HG03565 (cell line): ENCODE results near the gene RPP21.

Experiments
- ATAC-seq: cut with Tn5 transposase; IDR thresholded peaks from one replicate; pipeline ENCODE4 v1.9.1; 2021; ENCODE audit warnings: mild to moderate bottlenecking, moderate library complexity; ENCODE audit not compliant: unreplicated experiment

Gene RPP21

GRCh38 chr6:30328397-30328796, 16.6 kb upstream of the RPP21 start:
- ATAC-seq, result no peak

- no peak for ATAC-seq
Measured at GRCh38 chr6:30329331-30329730, 15.6 kb upstream of the RPP21 start.

- no peak for ATAC-seq
Measured at GRCh38 chr6:30331981-30332380, 13.0 kb upstream of the RPP21 start.

- ATAC-seq, result no peak
Measured at GRCh38 chr6:30334075-30334783, 10.7 kb upstream of the RPP21 start.

GRCh38 chr6:30340589-30341054, 4.3 kb upstream of the RPP21 start:
- no peak for ATAC-seq

GRCh38 chr6:30341218-30341617, 3.7 kb upstream of the RPP21 start:
- ATAC-seq, result no peak

- no peak for ATAC-seq
Measured at GRCh38 chr6:30341728-30342127, 3.2 kb upstream of the RPP21 start.

GRCh38 chr6:30344191-30344867, 627 bp upstream of the RPP21 start:
- no peak for ATAC-seq

- ATAC-seq, result no peak
Measured at GRCh38 chr6:30345852-30346251, 896 bp downstream of the RPP21 start.

GRCh38 chr6:30348957-30349356, 4.0 kb downstream of the RPP21 start:
- ATAC-seq, result no peak

- no peak for ATAC-seq
Measured at GRCh38 chr6:30349421-30350177, 4.6 kb downstream of the RPP21 start.

- ATAC-seq, result no peak
Measured at GRCh38 chr6:30350524-30350923, 5.6 kb downstream of the RPP21 start.

GRCh38 chr6:30352550-30352949, 7.6 kb downstream of the RPP21 start:
- ATAC-seq, result no peak

- no peak for ATAC-seq
Measured at GRCh38 chr6:30355281-30355680, 10.3 kb downstream of the RPP21 start.

GRCh38 chr6:30356536-30356935, 11.6 kb downstream of the RPP21 start:
- no peak for ATAC-seq

GRCh38 chr6:30357678-30358540, 13.0 kb downstream of the RPP21 start:
- no peak for ATAC-seq

GRCh38 chr6:30359276-30359675, 14.3 kb downstream of the RPP21 start:
- no peak for ATAC-seq

GRCh38 chr6:30360139-30360538, 15.2 kb downstream of the RPP21 start:
- ATAC-seq, result no peak

GRCh38 chr6:30361661-30362060, 16.7 kb downstream of the RPP21 start:
- ATAC-seq, result no peak

- ATAC-seq, result no peak
Measured at GRCh38 chr6:30363459-30363858, 18.5 kb downstream of the RPP21 start.

- ATAC-seq, result no peak
Measured at GRCh38 chr6:30364591-30364990, 19.6 kb downstream of the RPP21 start.
